ENCODE data around the gene ELFN1.

The ELFN1 gene

GRCh38 chr7:1632506-1632905 is 37.6 kb upstream of the ELFN1 start:
- Histone ChIP-seq H3K9me2 (replicated peaks; ENCODE audit: insufficient read depth, low read length) (no peaks in the 10 kb centered on the region), H3K9me3 (ENCODE audit: insufficient read depth, low read length) (peaks cover 8% of the 10 kb centered on the region; the same call in 1 of the 2 replicates), H3K4me2 (ENCODE audit: low read depth, low read length, poor library complexity, severe bottlenecking) (no peak overlapping the region), H3F3A (ENCODE audit: insufficient read depth) (no peaks in the 10 kb centered on the region), H3K27ac (ENCODE audit: low read depth, low read length) (no peak overlapping the region), H3K79me2 (ENCODE audit: insufficient read depth, low read length) (no peaks in the 10 kb centered on the region), H3K36me3 (ENCODE audit: low read length) (no peaks in the 10 kb centered on the region), H2AFZ (ENCODE audit: low read depth, low read length, severe bottlenecking) (no peak overlapping the region), H4K20me1 (ENCODE audit: low read depth, low read length) (no peaks in the 10 kb centered on the region), H3K27me3 (ENCODE audit: low read length) (no peaks in the 10 kb centered on the region; the same call in 1 of the 2 replicates), H3K4me3 (ENCODE audit: insufficient read depth, low read length, poor library complexity, severe bottlenecking) (no peak overlapping the region), H3K9ac (ENCODE audit: low read length) (no peak overlapping the region)
- TF ChIP-seq CTCF (IDR thresholded peaks at IDR 0.05; ENCODE audit: insufficient read depth, low read length, poor library complexity, severe bottlenecking), result no peak
- no peak for TF ChIP-seq EZH2phosphoT487 (conservative IDR thresholded peaks at IDR 0.05; ENCODE audit: low read length)

- Histone ChIP-seq H3K79me2 (ENCODE audit: insufficient read depth, low read length) (no peaks in the 10 kb centered on the region), H3K9ac (ENCODE audit: low read length) (no peak overlapping the region), H3K9me3 (ENCODE audit: insufficient read depth, low read length) (peaks cover 11% of the 10 kb centered on the region; the same call in 1 of the 2 replicates), H3K4me2 (ENCODE audit: low read depth, low read length, poor library complexity, severe bottlenecking) (no peak overlapping the region), H3K4me3 (ENCODE audit: insufficient read depth, low read length, poor library complexity, severe bottlenecking) (no peak overlapping the region), H3F3A (ENCODE audit: insufficient read depth) (no peaks in the 10 kb centered on the region), H4K20me1 (ENCODE audit: low read depth, low read length) (no peaks in the 10 kb centered on the region), H3K27ac (ENCODE audit: low read depth, low read length) (no peak overlapping the region), H2AFZ (ENCODE audit: low read depth, low read length, severe bottlenecking) (no peak overlapping the region), H3K27me3 (ENCODE audit: low read length) (no peaks in the 10 kb centered on the region; the same call in 1 of the 2 replicates), H3K36me3 (ENCODE audit: low read length) (no peaks in the 10 kb centered on the region), H3K9me2 (replicated peaks; ENCODE audit: insufficient read depth, low read length) (no peaks in the 10 kb centered on the region)
- TF ChIP-seq CTCF (IDR thresholded peaks at IDR 0.05; ENCODE audit: insufficient read depth, low read length, poor library complexity, severe bottlenecking) (no peak), EZH2phosphoT487 (conservative IDR thresholded peaks at IDR 0.05; ENCODE audit: low read length) (no peak)
Observed at GRCh38 chr7:1632916-1633785, 36.9 kb upstream of the ELFN1 start.

- Histone ChIP-seq H3K9me3 (ENCODE audit: insufficient read depth, low read length) (peaks cover 11% of the 10 kb centered on the region; the same call in 1 of the 2 replicates), H3F3A (ENCODE audit: insufficient read depth) (no peaks in the 10 kb centered on the region), H3K9me2 (replicated peaks; ENCODE audit: insufficient read depth, low read length) (no peaks in the 10 kb centered on the region), H3K27ac (ENCODE audit: low read depth, low read length) (no peak overlapping the region), H3K79me2 (ENCODE audit: insufficient read depth, low read length) (no peaks in the 10 kb centered on the region), H4K20me1 (ENCODE audit: low read depth, low read length) (no peaks in the 10 kb centered on the region), H3K36me3 (ENCODE audit: low read length) (no peaks in the 10 kb centered on the region), H3K27me3 (ENCODE audit: low read length) (no peaks in the 10 kb centered on the region; the same call in 1 of the 2 replicates), H2AFZ (ENCODE audit: low read depth, low read length, severe bottlenecking) (no peak overlapping the region), H3K4me2 (ENCODE audit: low read depth, low read length, poor library complexity, severe bottlenecking) (no peak overlapping the region), H3K4me3 (ENCODE audit: insufficient read depth, low read length, poor library complexity, severe bottlenecking) (no peak overlapping the region), H3K9ac (ENCODE audit: low read length) (no peak overlapping the region)
- TF ChIP-seq EZH2phosphoT487 (conservative IDR thresholded peaks at IDR 0.05; ENCODE audit: low read length) (no peak), CTCF (IDR thresholded peaks at IDR 0.05; ENCODE audit: insufficient read depth, low read length, poor library complexity, severe bottlenecking) (no peak)
Observed at GRCh38 chr7:1635401-1635800, 34.7 kb upstream of the ELFN1 start.
